ENCODE measurements around the gene AMDHD2.

DNA sequence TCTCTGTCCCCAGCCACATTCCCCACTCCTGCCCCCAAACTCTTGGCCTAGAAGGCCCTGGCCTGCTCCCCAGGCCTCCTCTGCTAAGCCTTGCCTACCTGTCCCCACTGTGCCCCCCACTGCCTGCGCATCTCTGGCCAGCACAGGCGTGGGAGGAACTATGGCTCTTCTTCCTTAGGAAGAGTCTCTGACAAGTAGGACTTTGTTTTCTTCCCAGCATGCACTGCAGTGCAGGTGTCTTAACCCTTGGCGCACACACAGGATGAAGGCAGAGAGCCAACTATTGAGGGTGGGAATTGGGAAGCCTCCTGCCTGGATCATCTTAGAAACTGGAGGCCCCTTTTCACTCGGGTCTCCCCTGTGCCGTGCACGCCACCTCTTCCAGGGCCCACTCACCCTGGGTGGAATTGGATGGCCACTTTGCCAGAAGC, 3.6 kb downstream of the AMDHD2 start:
- TF ChIP-seq POLR2A (IDR thresholded peaks at IDR 0.05) (no peak), CTCF (IDR thresholded peaks at IDR 0.05) (no peak), POLR2AphosphoS5 (IDR thresholded peaks at IDR 0.05; ENCODE audit: insufficient read depth in 1 of 2, low read depth in 1 of 2) (no peak)
